Measurements from ENCODE around the gene KRT72.

KRT72 gene

DNA sequence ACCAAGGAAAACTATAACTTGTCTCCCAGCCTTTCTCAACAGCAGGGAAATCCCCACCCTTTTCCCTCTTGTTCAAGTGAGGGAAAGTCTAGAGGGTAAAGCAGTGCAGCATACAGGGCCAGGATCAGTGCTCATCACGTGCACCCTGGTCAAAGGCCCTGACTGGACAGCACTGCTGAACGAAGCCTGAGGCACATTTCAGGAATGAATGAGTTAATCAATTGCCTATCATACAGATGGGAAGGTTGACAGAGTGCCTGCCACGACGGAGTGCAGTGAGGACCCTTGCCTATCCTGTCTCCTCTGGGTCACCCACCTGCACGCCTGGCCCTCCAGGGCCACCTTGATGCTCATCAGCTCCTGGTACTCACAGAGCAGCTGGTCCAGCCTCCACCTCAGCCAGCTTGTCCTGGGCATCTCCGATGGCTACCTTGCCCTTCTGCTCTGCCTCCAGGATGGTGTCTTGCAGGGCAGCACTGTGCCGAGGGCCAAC is 28.8 kb upstream of the KRT72 start:
- Histone ChIP-seq H4K8ac (ENCODE audit: low read depth, low read length) (no peak overlapping the region), H3K4me2 (ENCODE audit: low read length) (no peak overlapping the region), H3K36me3 (ENCODE audit: control insufficient read depth in 1 of 2, insufficient read depth in 2 of 2, low read length in 2 of 2) (no peaks in the 10 kb centered on the region), H3K27me3 (ENCODE audit: insufficient read depth, low read length) (no peaks in the 10 kb centered on the region), H3K79me2 (ENCODE audit: control insufficient read depth, insufficient read depth, low read length, poor library complexity) (no peaks in the 10 kb centered on the region), H3K27ac (ENCODE audit: low read depth, low read length) (no peak overlapping the region), H2AFZ (ENCODE audit: insufficient read depth, low read length, poor library complexity) (no peak overlapping the region), H3K4me3 (ENCODE audit: low read depth, low read length) (no peak overlapping the region), H2BK120ac (ENCODE audit: insufficient read depth, low read length, poor library complexity) (no peak overlapping the region), H2BK5ac (ENCODE audit: low read depth, low read length, poor library complexity) (no peak overlapping the region), H3K4me1 (ENCODE audit: control insufficient read depth in 1 of 2, insufficient read depth in 2 of 2, low read length in 2 of 2) (no peaks in the 10 kb centered on the region), H3K18ac (ENCODE audit: low read length) (no peak overlapping the region), H3K9ac (ENCODE audit: low read length) (no peak overlapping the region), H3K9me3 (ENCODE audit: insufficient read depth, low read depth, low read length) (peaks cover 2% of the 10 kb centered on the region), H4K91ac (ENCODE audit: low read depth, low read length) (no peak overlapping the region), H4K12ac (ENCODE audit: low read depth, low read length) (no peak overlapping the region), H3K23ac (ENCODE audit: low read length) (no peak overlapping the region), H3K79me1 (ENCODE audit: low read length) (no peaks in the 10 kb centered on the region), H2AK5ac (ENCODE audit: low read length) (no peak overlapping the region), H3K14ac (ENCODE audit: low read length) (no peak overlapping the region), H3K4ac (ENCODE audit: low read depth, low read length) (no peak overlapping the region), H2BK12ac (ENCODE audit: low read length) (no peak overlapping the region)
- DNase-seq, result no peak
- no CpG with 5 or more reads among the region's 7 CpGs for WGBS (ENCODE audit: extremely low coverage, insufficient coverage, insufficient read length)

DNA sequence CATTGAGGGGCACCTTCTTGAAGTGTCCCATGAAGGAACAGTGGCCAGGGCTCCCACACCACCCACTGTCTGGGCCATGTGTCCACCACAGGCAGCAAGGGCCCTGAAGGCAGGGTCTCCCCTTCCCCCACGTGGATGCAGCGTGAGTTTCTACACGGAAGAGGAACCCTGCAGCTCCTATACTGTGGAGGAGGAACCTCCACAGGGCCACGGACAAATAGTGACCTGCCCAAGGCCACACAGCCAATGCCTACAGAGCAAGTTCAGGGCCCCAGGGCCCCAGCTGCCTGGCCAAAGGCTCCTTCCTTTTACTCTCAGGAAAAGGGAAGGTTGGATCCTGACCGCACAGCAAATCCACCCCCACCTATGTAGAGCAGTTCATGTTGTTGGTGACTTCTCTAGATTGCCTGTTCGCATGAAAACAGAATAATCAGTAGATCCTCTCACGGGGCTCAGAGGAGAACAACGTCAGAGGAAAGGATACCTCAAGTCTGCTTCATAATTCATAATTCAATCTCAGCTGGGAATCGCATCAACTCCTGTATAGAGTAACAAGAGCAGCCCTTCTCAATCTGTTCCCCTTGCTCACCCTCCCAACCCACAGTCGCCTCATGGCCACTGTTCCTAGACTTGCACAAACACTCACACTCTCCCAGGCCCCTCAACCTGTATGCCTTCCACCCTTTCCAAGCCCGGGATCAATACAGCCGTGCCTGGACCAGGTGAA is 28.2 kb upstream of the KRT72 start:
- Histone ChIP-seq H3K9ac (ENCODE audit: low read length) (no peak overlapping the region), H2AK5ac (ENCODE audit: low read length) (no peak overlapping the region), H2BK120ac (ENCODE audit: insufficient read depth, low read length, poor library complexity) (no peak overlapping the region), H4K8ac (ENCODE audit: low read depth, low read length) (no peak overlapping the region), H3K4me1 (ENCODE audit: control insufficient read depth in 1 of 2, insufficient read depth in 2 of 2, low read length in 2 of 2) (no peaks in the 10 kb centered on the region), H3K79me1 (ENCODE audit: low read length) (no peaks in the 10 kb centered on the region), H3K27me3 (ENCODE audit: insufficient read depth, low read length) (no peaks in the 10 kb centered on the region), H3K27ac (ENCODE audit: low read depth, low read length) (no peak overlapping the region), H2AFZ (ENCODE audit: insufficient read depth, low read length, poor library complexity) (no peak overlapping the region), H3K23ac (ENCODE audit: low read length) (no peak overlapping the region), H3K9me3 (ENCODE audit: insufficient read depth, low read depth, low read length) (peaks cover 2% of the 10 kb centered on the region), H3K4me2 (ENCODE audit: low read length) (no peak overlapping the region), H2BK12ac (ENCODE audit: low read length) (no peak overlapping the region), H2BK5ac (ENCODE audit: low read depth, low read length, poor library complexity) (no peak overlapping the region), H3K14ac (ENCODE audit: low read length) (no peak overlapping the region), H4K91ac (ENCODE audit: low read depth, low read length) (no peak overlapping the region), H3K79me2 (ENCODE audit: control insufficient read depth, insufficient read depth, low read length, poor library complexity) (no peaks in the 10 kb centered on the region), H3K18ac (ENCODE audit: low read length) (no peak overlapping the region), H4K12ac (ENCODE audit: low read depth, low read length) (no peak overlapping the region), H3K4ac (ENCODE audit: low read depth, low read length) (no peak overlapping the region), H3K4me3 (ENCODE audit: low read depth, low read length) (no peak overlapping the region), H3K36me3 (ENCODE audit: control insufficient read depth in 1 of 2, insufficient read depth in 2 of 2, low read length in 2 of 2) (no peaks in the 10 kb centered on the region)
- no peak for DNase-seq
- WGBS (ENCODE audit: extremely low coverage, insufficient coverage, insufficient read length), result no CpG with 5 or more reads among the region's 12 CpGs

DNA sequence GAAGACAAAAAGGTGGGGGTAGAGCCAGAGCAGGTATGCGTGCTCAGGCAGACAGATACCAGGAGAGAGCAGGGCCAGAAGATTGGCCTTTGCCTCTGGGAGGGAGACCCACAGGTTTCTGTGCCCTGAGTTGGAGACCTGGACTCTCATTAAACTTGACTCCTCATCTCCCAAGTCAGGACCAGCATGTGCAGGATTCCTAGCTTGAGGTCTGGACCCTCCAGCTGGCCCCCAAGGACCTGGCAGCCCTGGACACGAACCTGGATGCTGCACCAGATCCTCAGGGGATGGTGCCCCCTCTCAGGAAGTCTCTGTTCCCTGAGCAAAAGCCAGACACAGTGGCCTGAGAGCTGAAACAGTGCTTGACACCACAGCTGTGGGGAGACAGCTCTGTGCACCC is 27.6 kb upstream of the KRT72 start:
- Histone ChIP-seq H2BK12ac (ENCODE audit: low read length) (no peak overlapping the region), H3K79me1 (ENCODE audit: low read length) (no peaks in the 10 kb centered on the region), H4K12ac (ENCODE audit: low read depth, low read length) (no peak overlapping the region), H3K4me1 (ENCODE audit: control insufficient read depth in 1 of 2, insufficient read depth in 2 of 2, low read length in 2 of 2) (no peaks in the 10 kb centered on the region), H2AFZ (ENCODE audit: insufficient read depth, low read length, poor library complexity) (no peak overlapping the region), H2AK5ac (ENCODE audit: low read length) (no peak overlapping the region), H4K8ac (ENCODE audit: low read depth, low read length) (no peak overlapping the region), H3K27ac (ENCODE audit: low read depth, low read length) (no peak overlapping the region), H3K4ac (ENCODE audit: low read depth, low read length) (no peak overlapping the region), H3K36me3 (ENCODE audit: control insufficient read depth in 1 of 2, insufficient read depth in 2 of 2, low read length in 2 of 2) (no peaks in the 10 kb centered on the region), H3K4me3 (ENCODE audit: low read depth, low read length) (no peak overlapping the region), H2BK5ac (ENCODE audit: low read depth, low read length, poor library complexity) (no peak overlapping the region), H4K91ac (ENCODE audit: low read depth, low read length) (no peak overlapping the region), H3K23ac (ENCODE audit: low read length) (no peak overlapping the region), H3K4me2 (ENCODE audit: low read length) (no peak overlapping the region), H2BK120ac (ENCODE audit: insufficient read depth, low read length, poor library complexity) (no peak overlapping the region), H3K79me2 (ENCODE audit: control insufficient read depth, insufficient read depth, low read length, poor library complexity) (no peaks in the 10 kb centered on the region), H3K27me3 (ENCODE audit: insufficient read depth, low read length) (no peaks in the 10 kb centered on the region), H3K14ac (ENCODE audit: low read length) (no peak overlapping the region), H3K9me3 (ENCODE audit: insufficient read depth, low read depth, low read length) (no peaks in the 10 kb centered on the region), H3K9ac (ENCODE audit: low read length) (no peak overlapping the region), H3K18ac (ENCODE audit: low read length) (no peak overlapping the region)
- WGBS (ENCODE audit: extremely low coverage, insufficient coverage, insufficient read length), result no CpG with 5 or more reads among the region's 2 CpGs
- DNase-seq, result no peak

DNA sequence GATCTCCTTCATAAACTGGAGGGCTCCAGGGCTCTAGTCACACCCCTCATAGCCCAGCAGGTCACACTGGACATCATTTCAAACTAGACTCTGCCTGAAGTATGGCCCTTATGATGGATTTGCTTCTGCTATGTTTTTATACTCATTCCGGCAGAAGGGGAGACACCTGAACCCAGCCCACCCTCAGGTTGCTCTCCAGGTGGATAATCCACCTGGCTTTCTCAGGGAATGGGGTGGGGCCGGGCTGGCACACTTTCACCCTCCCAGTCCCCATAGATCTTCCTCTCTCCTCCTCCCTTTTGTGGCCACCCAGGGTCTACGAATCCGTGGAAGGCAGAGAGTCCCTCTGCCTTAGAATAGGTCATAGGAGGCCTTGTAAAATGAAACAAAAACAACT is 26.8 kb upstream of the KRT72 start:
- Histone ChIP-seq H3K4me3 (ENCODE audit: low read depth, low read length) (no peak overlapping the region), H3K79me2 (ENCODE audit: control insufficient read depth, insufficient read depth, low read length, poor library complexity) (no peaks in the 10 kb centered on the region), H3K23ac (ENCODE audit: low read length) (no peak overlapping the region), H3K27me3 (ENCODE audit: insufficient read depth, low read length) (no peaks in the 10 kb centered on the region), H2BK12ac (ENCODE audit: low read length) (no peak overlapping the region), H3K4ac (ENCODE audit: low read depth, low read length) (no peak overlapping the region), H3K9ac (ENCODE audit: low read length) (no peak overlapping the region), H2BK120ac (ENCODE audit: insufficient read depth, low read length, poor library complexity) (no peak overlapping the region), H3K9me3 (ENCODE audit: insufficient read depth, low read depth, low read length) (no peaks in the 10 kb centered on the region), H2BK5ac (ENCODE audit: low read depth, low read length, poor library complexity) (no peak overlapping the region), H4K8ac (ENCODE audit: low read depth, low read length) (no peak overlapping the region), H3K27ac (ENCODE audit: low read depth, low read length) (no peak overlapping the region), H4K12ac (ENCODE audit: low read depth, low read length) (no peak overlapping the region), H3K4me2 (ENCODE audit: low read length) (no peak overlapping the region), H2AK5ac (ENCODE audit: low read length) (no peak overlapping the region), H3K36me3 (ENCODE audit: control insufficient read depth in 1 of 2, insufficient read depth in 2 of 2, low read length in 2 of 2) (no peaks in the 10 kb centered on the region), H4K91ac (ENCODE audit: low read depth, low read length) (no peak overlapping the region), H3K18ac (ENCODE audit: low read length) (no peak overlapping the region), H2AFZ (ENCODE audit: insufficient read depth, low read length, poor library complexity) (no peak overlapping the region), H3K14ac (ENCODE audit: low read length) (no peak overlapping the region), H3K79me1 (ENCODE audit: low read length) (no peaks in the 10 kb centered on the region), H3K4me1 (ENCODE audit: control insufficient read depth in 1 of 2, insufficient read depth in 2 of 2, low read length in 2 of 2) (no peaks in the 10 kb centered on the region)
- DNase-seq, result no peak
- WGBS (ENCODE audit: extremely low coverage, insufficient coverage, insufficient read length), result no CpG with 5 or more reads among the region's 4 CpGs
